AG04449 (cell line): Measurements from ENCODE around the gene SSU72.

Experiments used
- CTCF ChIA-PET: fragments of 350-600 bp; formaldehyde crosslinking; extraction: SDS; loops from one replicate; lab custom pipeline; 2021; ENCODE audit warnings: antibody characterized with exemption; lab: Yijun Ruan, JAX
- POLR2A ChIA-PET: fragments of 400-600, 350-600 bp; formaldehyde crosslinking; extraction: SDS; loops from one replicate; lab custom pipeline; 2020; ENCODE audit warnings: antibody characterized with exemption, inconsistent platforms; lab: Yijun Ruan, JAX
- DNase-seq: peaks from one replicate; pipeline ENCODE4 v3.0.0-alpha.2; 2010; ENCODE audit warnings: low read depth, low spot score
- H3K4me3 ChIP-seq: 2 replicates; pipeline ENCODE4 v1.5.1; 2011; ENCODE audit warnings: low read depth, mild to moderate bottlenecking, control low read depth, low read length
- CTCF ChIP-seq: IDR thresholded peaks from one replicate; pipeline ENCODE4 v1.5.1; 2011; ENCODE audit warnings: mild to moderate bottlenecking, moderate library complexity, low read length, control low read depth, inconsistent platforms; ENCODE audit not compliant: insufficient read depth; ENCODE audit errors: missing control alignments

The SSU72 gene

GRCh38 chr1:1564268-1564667 is 10.4 kb downstream of the SSU72 start:
- no peak overlapping the region for H3K4me3 ChIP-seq
- POLR2A ChIA-PET = no interaction called here
- TF ChIP-seq CTCF = no peak
- DNase-seq = no peak
- CTCF ChIA-PET = interaction anchor here (1.1 kb wide), 1 partner anchor 9 kb away, joined by 4 read pairs; no protein-coding TSS in a partner anchor

GRCh38 chr1:1563688-1564087 is 11.0 kb downstream of the SSU72 start:
- H3K4me3 ChIP-seq = no peak overlapping the region
- TF ChIP-seq CTCF = no peak
- POLR2A ChIA-PET = no interaction called here
- CTCF ChIA-PET = interaction anchor here (1.1 kb wide), 1 partner anchor 10 kb away, joined by 4 read pairs; no protein-coding TSS in a partner anchor
- DNase-seq = no peak

GRCh38 chr1:1562556-1563195 is 12.0 kb downstream of the SSU72 start:
- H3K4me3 ChIP-seq = no peak overlapping the region
- CTCF ChIA-PET = interaction anchor here (1.4 kb wide), 1 partner anchor 12 kb away, joined by 4 read pairs; no protein-coding TSS in a partner anchor
- no peak for DNase-seq
- POLR2A ChIA-PET = no interaction called here
- no peak for TF ChIP-seq CTCF

GRCh38 chr1:1561801-1562470 is 12.7 kb downstream of the SSU72 start:
- no peak overlapping the region for H3K4me3 ChIP-seq
- no peak for TF ChIP-seq CTCF
- CTCF ChIA-PET = interaction anchor here (1.0 to 1.4 kb wide), 2 partner anchors 8 to 11 kb away, joined by 3 to 4 read pairs; no protein-coding TSS in a partner anchor
- no peak for DNase-seq
- POLR2A ChIA-PET = no interaction called here

GRCh38 chr1:1560178-1560577 is 14.5 kb downstream of the SSU72 start:
- ChIA-PET CTCF (interaction anchor here (0.6 kb wide), 1 partner anchor 49 kb away, joined by 3 read pairs; no protein-coding TSS in a partner anchor), POLR2A (no interaction called here)
- H3K4me3 ChIP-seq = no peak overlapping the region
- TF ChIP-seq CTCF = no peak
- no peak for DNase-seq

GRCh38 chr1:1559066-1559465 is 15.6 kb downstream of the SSU72 start:
- ChIA-PET CTCF (interaction anchor here (1.0 kb wide), 1 partner anchor 39 kb away, joined by 3 read pairs; no protein-coding TSS in a partner anchor), POLR2A (no interaction called here)
- H3K4me3 ChIP-seq = no peak overlapping the region

More at GRCh38 chr1:1559066-1559465, 15.6 kb downstream of the SSU72 start:
- DNase-seq = no peak
- TF ChIP-seq CTCF = no peak
